Fibroblast of skin of abdomen (primary cell): Measurements from ENCODE around the gene GIMAP5.
"Not testable (repeated sequence)": the region's sequence is repeated elsewhere in the genome, so short reads cannot be mapped to it uniquely, and the experiment has no call there.

Experiments
- DNase-seq: peaks from one replicate; pipeline ENCODE4 v3.0.0-alpha.2; 2013

The GIMAP5 gene

DNA sequence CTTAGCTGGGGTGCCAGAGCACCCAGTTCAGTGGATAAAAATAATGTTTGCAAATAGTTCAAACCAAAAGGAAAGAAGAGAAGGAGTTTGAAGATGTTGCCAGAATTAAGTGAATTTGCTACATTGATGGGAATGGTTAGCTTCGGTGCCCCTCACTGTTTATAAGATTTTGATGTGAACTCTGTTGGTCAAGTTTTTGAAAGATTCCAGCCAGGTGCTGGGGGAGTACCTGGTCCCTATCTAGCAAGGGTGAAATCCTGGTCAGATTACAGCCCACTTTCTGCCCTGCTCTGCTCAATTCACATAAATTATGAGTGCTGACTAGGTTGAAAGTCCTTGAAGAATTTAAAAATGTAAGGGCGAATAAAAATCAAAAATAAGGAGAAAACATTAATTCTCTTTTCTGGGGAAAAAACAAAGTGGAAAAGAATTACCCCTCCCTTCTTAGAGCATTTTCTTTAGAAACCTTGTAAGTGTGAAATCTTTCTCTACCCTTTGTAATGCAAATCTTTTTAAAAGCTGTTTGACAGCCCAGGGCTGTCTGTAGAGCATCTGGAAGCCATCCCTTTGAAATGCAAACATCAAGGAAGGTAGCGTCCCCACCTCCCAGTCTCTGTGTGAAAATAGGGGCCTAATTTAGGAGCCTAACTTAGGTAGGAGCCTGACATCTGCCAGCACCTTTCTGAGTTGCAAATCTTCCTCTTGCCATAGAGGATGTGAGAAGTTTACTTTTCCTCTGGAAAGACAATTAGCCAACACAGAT lies 1.4 kb upstream of the GIMAP5 start:
- no peak for DNase-seq

GRCh38 chr7:150736864-150737263 lies 354 bp upstream of the GIMAP5 start:
- no peak for DNase-seq

- no peak for DNase-seq
Measured at GRCh38 chr7:150738092-150738491, 874 bp downstream of the GIMAP5 start.

DNA sequence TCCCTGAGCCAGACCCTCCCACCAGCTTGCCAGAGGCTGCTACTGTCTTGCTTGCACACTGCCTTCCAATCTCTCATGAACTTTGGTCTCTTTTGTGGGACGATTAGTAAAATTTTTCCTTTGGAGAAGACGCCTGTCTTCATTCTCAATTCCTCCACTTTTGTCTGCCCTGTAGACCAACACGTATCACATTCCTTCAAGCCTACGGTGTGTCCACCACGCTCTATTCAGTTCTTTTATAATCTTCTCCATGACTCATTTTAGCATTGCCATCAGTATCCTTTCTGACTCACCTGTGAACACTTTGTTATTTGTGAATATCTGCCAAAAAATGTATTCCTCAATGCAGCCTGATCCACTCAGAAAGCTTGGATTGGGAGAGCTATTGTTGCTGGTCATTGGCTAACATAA lies 1.4 kb downstream of the GIMAP5 start:
- DNase-seq = no peak

DNA sequence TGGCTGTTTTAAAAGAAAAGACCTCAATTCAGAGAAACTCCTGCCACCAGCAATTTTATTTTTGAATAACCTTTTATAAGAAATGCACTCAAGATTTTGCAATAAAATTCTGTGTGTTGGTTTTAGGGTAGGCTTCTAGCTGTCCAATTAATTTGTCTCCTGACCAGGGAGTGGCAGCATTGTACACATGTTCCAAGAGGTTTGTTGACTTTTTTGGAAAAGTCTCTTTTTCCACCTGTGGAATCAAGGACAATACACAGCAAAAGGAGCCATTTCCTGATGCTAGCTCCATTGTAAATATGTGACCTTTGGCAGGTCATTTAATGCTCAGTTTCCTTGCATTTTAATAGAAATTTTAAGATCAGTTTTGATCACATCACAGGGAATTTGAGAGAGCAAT lies 1.8 kb downstream of the GIMAP5 start:
- no peak for DNase-seq

GRCh38 chr7:150740053-150740452 lies 2.8 kb downstream of the GIMAP5 start:
- no peak for DNase-seq

DNA sequence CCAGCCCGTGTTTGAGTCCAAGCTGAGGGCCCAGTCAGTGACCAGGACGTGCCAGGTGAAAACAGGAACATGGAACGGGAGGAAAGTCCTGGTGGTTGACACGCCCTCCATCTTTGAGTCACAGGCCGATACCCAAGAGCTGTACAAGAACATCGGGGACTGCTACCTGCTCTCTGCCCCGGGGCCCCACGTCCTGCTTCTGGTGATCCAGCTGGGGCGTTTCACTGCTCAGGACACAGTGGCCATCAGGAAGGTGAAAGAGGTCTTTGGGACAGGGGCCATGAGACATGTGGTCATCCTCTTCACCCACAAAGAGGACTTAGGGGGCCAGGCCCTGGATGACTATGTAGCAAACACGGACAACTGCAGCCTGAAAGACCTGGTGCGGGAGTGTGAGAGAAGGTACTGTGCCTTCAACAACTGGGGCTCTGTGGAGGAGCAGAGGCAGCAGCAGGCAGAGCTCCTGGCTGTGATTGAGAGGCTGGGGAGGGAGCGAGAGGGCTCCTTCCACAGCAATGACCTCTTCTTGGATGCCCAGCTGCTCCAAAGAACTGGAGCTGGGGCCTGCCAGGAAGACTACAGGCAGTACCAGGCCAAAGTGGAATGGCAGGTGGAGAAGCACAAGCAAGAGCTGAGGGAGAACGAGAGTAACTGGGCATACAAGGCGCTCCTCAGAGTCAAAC lies 5.2 kb downstream of the GIMAP5 start:
- no peak for DNase-seq

DNA sequence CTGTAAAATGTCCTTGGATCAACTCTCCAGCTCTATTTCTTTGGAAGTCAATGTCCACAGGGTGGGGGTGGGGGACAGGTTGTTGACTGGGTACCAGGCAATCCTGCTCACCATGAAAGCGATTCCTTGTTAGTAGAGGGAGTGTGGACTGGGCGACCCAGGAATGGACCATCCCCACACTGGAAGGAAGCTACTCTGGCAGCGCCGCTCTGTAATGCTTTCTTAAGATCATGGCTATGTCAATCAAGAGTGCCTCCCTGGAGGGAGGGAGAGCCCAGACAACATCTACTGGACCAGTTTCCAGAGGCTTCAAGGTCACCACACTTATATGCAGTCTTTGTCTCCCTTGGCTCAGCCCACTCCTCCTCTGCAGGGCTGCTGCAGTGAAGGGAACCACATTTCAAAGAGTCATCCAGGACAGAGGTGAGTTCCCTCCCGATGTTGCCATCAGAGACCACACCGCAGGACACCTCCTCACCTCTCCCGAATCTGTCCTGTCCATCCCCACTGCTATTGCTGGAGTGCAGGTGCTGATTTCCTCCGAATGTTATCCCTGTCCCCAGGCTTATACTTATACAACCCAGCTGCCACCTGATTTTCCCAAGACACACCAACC lies 6.9 kb downstream of the GIMAP5 start:
- DNase-seq = no peak

GRCh38 chr7:150745086-150745485 lies 7.9 kb downstream of the GIMAP5 start:
- DNase-seq = no peak

- no peak for DNase-seq
Measured at GRCh38 chr7:150745876-150746275, 8.7 kb downstream of the GIMAP5 start.

- DNase-seq = no peak
Measured at GRCh38 chr7:150746921-150747320, 9.7 kb downstream of the GIMAP5 start.

DNA sequence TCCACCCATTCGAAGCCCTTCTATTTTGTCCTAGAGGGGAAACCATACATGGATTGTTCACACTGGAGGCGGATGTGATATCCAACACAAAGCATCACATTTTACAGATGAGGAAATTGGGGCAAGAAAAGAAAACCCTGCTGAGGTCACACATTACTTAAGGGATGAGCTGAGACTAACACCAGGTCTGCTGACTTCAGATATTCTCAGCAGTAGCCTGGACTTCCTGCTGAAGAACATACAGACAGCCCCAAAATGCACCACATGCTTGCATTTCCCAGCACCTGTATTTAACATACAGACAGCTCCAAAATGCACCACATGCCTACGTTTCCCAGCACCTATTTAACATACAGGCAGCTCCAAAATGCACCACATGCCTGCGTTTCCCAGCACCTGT lies 11.2 kb downstream of the GIMAP5 start:
- DNase-seq = no peak

- DNase-seq = no peak
Measured at GRCh38 chr7:150751702-150752101, 14.5 kb downstream of the GIMAP5 start.

DNA sequence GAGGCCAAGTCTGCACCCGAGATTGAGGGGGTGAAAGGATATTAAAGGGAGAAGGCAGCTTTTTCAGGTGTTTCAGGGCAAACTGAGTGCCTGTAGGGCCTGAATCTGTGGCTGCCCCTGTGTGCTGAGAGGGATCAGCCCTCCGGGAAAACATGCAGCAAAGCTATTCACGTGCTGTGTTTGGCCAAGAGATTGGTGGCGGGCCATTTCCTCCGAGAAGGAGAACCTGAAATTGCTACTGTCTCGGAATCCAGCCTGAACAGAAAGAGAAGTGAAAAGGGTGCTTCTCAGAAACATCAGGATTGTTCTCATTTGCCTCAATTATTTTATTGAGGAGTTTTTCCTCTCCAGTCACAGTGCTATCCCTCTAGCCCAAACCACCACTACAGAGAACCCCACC lies 16.0 kb downstream of the GIMAP5 start:
- no peak for DNase-seq

- no peak for DNase-seq
Measured at GRCh38 chr7:150753826-150754603, 16.8 kb downstream of the GIMAP5 start.

- DNase-seq = no peak
Measured at GRCh38 chr7:150754951-150755350, 17.7 kb downstream of the GIMAP5 start.

GRCh38 chr7:150755473-150756099 lies 18.4 kb downstream of the GIMAP5 start:
- no peak for DNase-seq

DNA sequence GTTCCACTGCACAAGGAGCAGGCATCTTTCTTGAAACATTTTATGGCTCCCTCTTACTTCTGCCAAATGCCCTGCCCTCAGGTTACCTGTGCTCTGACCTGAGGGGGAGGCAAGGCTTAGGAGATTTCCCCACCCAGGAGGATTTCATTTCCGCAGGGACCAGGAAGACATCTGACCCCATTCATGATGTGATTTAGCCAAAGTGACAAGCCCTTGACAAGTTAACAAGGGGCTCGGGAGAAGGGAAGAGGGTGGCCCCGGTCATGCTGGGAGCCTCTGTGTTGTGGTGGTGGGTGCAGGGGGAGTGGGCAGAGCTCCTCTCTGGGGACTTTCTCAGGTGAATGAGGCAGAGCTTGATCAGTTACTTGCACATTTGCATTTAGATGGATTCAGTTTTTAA lies 18.9 kb downstream of the GIMAP5 start:
- no peak for DNase-seq

DNA sequence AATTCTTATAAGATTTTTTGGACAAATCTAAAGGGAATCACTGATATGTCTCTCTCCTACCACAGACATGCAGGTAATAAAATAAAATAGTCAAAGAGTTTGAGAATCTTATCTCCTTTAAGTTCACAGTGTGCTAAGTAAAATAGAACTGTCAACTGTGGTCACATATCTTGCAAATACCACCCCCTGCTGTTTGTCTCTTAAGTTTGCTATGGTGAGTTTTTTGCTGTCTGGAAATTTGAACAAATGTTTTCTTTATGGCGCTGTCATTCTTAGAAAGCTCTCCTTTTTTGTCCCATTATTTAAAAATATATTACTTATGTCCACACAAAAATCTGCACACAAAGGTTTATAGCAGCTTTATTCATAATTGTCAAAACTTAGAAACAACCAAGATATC lies 19.6 kb downstream of the GIMAP5 start:
- no peak for DNase-seq

DNA sequence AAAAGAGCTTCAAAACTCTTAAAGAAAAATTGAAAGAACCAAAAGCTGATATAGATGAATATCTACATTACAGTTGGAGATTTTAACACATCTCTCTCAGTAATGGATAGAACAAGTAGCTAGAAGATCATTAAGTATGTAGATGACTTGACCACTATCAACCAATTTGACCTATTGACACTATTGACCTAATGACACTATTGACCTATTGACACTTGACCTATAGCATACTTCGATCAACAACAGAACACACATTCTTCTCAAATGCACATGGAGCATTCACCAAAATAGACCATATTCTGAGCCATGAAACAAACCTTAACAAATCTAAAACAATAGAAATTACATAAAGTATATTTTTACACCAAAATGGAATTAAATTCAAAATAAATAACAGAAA lies 22.3 kb downstream of the GIMAP5 start:
- DNase-seq = no peak

DNA sequence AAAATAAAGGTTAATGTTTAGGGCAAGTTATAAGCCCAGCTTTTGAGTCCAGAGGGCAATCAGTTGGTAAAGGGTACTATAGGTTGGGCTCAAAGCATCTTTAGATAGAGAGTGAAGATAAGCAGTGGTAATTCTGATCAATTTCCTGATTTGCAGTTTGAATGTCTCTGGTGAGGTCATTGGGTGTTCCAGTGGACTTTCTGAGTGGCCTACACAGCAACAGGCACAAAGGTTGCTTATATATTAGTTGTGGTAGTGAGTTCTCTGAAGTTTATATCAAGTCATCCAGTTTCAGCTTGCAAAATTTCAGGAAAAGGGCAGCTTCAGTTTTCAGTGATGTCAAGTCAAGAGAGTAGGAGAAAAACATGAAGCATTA lies 29.1 kb downstream of the GIMAP5 start:
- DNase-seq = no peak

DNA sequence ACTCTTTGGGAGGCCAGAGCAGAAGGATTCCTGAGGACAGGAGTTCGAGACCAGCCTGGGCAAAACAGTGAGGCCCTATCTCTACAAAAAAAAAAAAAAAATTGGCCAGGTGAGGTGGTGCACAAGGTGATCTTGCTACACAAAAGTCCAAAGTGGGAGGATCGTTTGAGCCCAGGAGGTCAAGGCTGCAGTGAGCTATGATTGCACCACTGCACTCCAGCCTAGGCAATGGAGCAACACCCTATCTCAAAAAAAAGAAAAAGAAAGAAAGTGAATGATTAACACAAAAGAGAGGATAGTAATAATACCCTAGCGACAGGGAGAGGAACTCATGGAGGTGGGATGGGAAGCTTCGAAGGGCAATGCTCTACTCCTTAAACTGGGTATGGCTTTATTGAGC lies 32.5 kb downstream of the GIMAP5 start:
- DNase-seq = no peak

DNA sequence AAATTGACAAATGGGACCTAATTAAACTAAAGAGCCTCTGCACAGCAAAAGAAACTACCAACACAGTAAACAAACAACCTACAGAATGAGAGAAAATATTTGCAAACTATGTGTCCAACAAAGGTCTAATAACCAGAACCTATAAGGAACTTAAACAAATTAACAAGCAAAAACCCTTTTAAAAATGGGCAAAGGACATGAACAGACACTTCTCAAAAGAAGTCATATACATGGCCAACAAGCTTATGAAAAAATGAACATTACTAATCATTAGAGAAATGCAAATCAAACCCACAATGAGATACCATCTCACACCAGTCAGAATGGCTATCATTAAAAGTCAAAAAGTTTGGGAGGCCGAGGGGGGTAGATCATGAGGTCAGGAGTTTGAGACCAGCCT lies 36.9 kb downstream of the GIMAP5 start:
- not testable (repeated sequence) for DNase-seq
